Mucosa of rectum (tissue), 2 donors: ENCODE measurements around the gene IER5.
A peak's percentile ranks its signal among the peaks of the same experiment; 100 is the strongest.
"Not testable (repeated sequence)": the region's sequence is repeated elsewhere in the genome, so short reads cannot be mapped to it uniquely, and the experiment has no call there.

Source experiments
- H3K27ac ChIP-seq, 2 donors: one replicate each; pipeline ENCODE4 v1.7.0; 2013; ENCODE audit warnings: inconsistent platforms in 2 of 2, low read depth in 2 of 2, low read length in 2 of 2
- H3K27me3 ChIP-seq, 2 donors: one replicate each; pipeline ENCODE4 v1.7.0; 2013; ENCODE audit warnings: low read length in 2 of 2; ENCODE audit not compliant: control insufficient read depth in 2 of 2, insufficient read depth in 2 of 2
- H3K36me3 ChIP-seq, 2 donors: one replicate each; pipeline ENCODE4 v1.7.0; 2013; ENCODE audit warnings: low read length in 2 of 2; ENCODE audit not compliant: control insufficient read depth in 2 of 2, insufficient read depth in 2 of 2
- H3K4me1 ChIP-seq, 2 donors: one replicate each; pipeline ENCODE4 v1.7.0; 2013; ENCODE audit warnings: low read length in 2 of 2, mild to moderate bottlenecking in 1 of 2; ENCODE audit not compliant: control insufficient read depth in 2 of 2, insufficient read depth in 2 of 2
- H3K4me3 ChIP-seq, 2 donors: one replicate each; pipeline ENCODE4 v1.7.0; 2013; ENCODE audit warnings: low read length in 2 of 2
- H3K9ac ChIP-seq, 2 donors: one replicate each; pipeline ENCODE4 v1.7.0; 2013; ENCODE audit warnings: low read length in 2 of 2, low read depth in 1 of 2, mild to moderate bottlenecking in 1 of 2
- H3K9me3 ChIP-seq, 2 donors: one replicate each; pipeline ENCODE4 v1.7.0; 2013; ENCODE audit warnings: low read length in 2 of 2; ENCODE audit not compliant: control insufficient read depth in 2 of 2
- donor health status: healthy.
- donor health status: Normal muscosa, but diverticular disease.

IER5 gene

DNA sequence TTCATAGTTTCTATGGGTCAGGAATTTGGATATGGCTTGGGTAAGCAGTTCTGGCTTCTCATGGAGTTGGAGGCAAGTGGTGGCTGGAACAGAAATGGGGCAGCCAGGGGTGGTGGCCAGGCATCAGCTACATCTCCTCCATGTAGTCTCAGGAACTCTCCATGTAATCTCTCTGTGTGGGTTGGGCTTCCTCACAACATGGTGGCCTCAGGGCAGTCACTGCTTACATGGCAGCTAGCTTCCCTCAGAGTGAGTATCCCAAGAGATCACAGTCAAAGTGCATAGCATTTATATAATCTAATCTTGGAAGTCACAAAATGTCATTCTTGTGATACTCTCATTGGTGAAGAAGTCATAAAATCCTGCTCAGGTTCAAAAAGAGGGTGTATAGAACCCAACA lies 29.1 kb upstream of the IER5 start:
- no peak overlapping the region for H3K27ac ChIP-seq
- no peaks in the 10 kb centered on the region for H3K27me3 ChIP-seq
- H3K4me1 ChIP-seq = peaks cover 0 to 3% of the 10 kb centered on the region in 2 donors
- no peak overlapping the region for H3K9ac ChIP-seq
- no peak overlapping the region for H3K4me3 ChIP-seq
- H3K9me3 ChIP-seq = peaks cover 2 to 3% of the 10 kb centered on the region in 2 donors
- no peaks in the 10 kb centered on the region for H3K36me3 ChIP-seq

DNA sequence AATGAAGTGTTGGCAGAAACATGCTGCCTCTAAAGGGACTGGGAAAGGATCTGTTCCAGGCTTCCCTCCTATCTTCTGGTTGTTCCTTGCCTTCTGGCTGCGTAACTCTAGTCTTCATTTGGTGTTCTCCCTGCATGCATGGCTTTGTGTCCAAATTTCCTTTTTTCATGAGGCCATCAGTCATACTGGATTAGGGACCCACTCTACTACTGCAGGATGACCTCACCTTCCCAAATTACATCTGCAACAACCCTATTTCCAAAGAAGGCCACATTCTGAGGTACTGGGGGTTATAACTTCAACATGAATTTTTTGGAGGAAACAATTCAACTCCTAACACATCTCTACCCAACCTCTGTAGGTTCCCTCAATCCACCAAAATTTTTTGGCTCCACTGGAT lies 28.4 kb upstream of the IER5 start:
- Histone ChIP-seq H3K4me1 (peaks cover 0 to 3% of the 10 kb centered on the region in 2 donors), H3K27me3 (no peaks in the 10 kb centered on the region), H3K9ac (no peak overlapping the region), H3K36me3 (no peaks in the 10 kb centered on the region), H3K4me3 (no peak overlapping the region), H3K27ac (no peak overlapping the region), H3K9me3 (peaks cover 2 to 3% of the 10 kb centered on the region in 2 donors)

DNA sequence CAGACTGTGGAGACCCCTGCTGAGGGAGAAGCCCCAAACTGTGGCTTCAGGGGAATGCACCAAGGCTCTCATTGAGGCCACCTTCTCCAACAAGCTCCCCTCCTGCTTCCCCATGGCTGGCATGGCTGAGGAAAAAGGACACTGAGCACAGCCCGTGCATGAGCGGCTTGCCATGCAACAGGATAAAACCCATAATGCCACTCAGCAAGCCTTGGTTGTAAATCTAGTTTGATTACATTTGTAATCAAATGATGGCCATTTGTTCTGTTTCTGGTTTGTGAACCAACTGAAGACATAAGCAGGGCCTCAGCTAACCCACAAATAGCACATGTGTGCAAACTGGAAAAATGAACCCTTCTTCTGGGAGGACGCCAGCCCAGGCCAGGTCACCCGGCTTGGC lies 27.6 kb upstream of the IER5 start:
- not testable (repeated sequence) for H3K4me1 ChIP-seq, H3K9me3 ChIP-seq, H3K36me3 ChIP-seq, H3K4me3 ChIP-seq, H3K27me3 ChIP-seq, H3K27ac ChIP-seq, H3K9ac ChIP-seq

DNA sequence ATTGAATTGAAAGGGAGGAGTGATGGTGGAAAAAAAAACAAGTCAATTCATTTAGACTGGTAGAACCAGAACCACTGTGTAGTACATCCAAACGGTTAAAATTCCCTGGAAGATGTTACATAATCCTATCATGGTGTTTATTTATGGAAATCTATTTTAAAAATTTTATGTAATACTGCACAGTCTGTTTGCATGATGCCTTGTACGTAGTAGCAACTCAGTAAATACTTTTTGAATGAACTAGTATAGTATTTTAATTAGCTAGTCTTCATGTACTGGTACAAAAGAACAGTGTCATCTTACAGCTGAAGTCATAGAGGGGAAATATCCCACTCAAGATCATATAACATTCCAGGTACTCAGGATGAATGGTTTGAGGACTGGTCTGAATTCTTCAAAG lies 27.0 kb upstream of the IER5 start:
- peaks cover 0 to 3% of the 10 kb centered on the region in 2 donors for H3K4me1 ChIP-seq
- H3K9me3 ChIP-seq = peaks cover 2 to 3% of the 10 kb centered on the region in 2 donors
- no peaks in the 10 kb centered on the region for H3K36me3 ChIP-seq
- H3K9ac ChIP-seq = no peak overlapping the region
- H3K27ac ChIP-seq = no peak overlapping the region
- no peaks in the 10 kb centered on the region for H3K27me3 ChIP-seq
- H3K4me3 ChIP-seq = no peak overlapping the region

DNA sequence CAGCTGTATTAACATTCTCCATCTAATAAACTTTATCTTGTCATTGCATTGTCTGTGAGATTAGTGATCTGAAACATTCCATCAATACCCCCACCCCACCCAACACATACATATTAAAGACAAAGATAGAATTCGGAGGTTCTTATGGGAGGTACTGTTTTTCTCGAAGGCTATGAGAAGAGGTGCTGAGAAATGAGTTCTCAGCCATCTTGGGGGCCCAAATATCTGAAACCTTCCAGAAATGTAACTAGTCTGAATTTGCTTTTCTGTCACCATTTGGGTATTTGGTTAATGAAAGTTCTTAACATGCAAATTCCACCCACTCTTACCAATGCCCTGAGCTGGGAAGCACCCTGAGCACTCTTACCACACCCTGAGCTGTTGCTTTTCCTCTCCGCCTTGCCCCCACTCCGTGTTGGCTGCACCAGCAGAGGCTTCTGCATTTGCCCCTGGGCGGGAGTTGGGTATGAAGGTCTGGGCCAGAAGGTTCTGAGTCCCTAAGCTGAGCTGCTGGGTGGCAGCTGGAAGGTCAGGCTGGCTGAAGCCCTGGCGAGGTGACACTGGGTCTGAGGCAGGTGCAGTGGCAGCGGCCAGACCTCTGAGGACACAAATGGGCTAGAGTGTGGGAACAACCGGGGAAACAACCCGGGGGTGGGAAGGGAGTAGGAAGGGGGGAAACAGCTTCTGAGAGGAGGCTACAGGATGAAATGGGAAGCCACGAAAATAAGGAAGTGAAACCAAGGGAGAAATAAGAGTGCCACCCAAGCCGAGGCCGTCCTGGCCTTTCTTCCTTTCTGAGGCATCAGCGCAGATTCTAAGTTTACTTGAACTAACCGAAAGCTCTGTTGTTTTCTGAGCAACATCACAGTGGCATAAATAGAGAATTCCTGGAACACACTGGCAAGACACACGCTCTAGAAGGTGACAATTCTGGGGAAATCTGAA lies 26.3 kb upstream of the IER5 start:
- H3K9me3 ChIP-seq = peaks cover 2 to 3% of the 10 kb centered on the region in 2 donors

DNA sequence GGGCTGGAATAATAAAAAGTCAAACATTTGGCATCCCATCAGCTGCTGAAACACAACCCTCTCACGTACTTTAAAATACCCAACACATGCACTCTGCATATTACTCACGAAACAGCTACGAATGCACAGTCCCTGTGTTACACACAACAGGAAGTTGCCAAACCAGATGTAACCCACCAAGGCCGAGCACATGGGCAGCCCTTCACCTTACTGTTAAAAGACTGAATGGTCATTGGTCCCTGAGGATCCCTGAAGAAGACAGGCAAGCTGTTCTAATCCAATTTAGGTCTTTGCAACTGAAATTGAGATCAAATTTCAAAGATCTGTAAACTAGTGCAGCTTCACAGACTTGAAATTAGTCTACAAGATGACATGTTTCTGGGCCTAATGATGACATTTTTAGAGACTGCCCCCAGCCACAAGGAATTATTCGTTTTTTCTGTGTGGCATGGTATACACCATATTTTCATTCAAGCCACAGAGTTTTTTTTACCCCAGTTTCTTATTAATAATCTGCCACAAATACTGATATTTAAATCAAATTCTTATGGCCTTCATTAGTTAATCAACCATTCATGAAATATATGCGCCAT lies 25.6 kb upstream of the IER5 start:
- H3K4me3 ChIP-seq = peak overlapping the region in 1 of 2 donors; percentile 48
- no peaks in the 10 kb centered on the region for H3K27me3 ChIP-seq
- H3K27ac ChIP-seq = no peak overlapping the region
- no peaks in the 10 kb centered on the region for H3K36me3 ChIP-seq
- peaks cover 2 to 3% of the 10 kb centered on the region in 2 donors for H3K9me3 ChIP-seq
- H3K4me1 ChIP-seq = peaks cover 0 to 3% of the 10 kb centered on the region in 2 donors
- H3K9ac ChIP-seq = no peak overlapping the region

More for the DNA sequence above, 26.3 kb upstream of the IER5 start:
- Histone ChIP-seq H3K36me3 (no peaks in the 10 kb centered on the region), H3K27ac (no peak overlapping the region), H3K4me3 (peak overlapping the region in 1 of 2 donors; percentile 48), H3K27me3 (no peaks in the 10 kb centered on the region), H3K4me1 (peaks cover 0 to 3% of the 10 kb centered on the region in 2 donors), H3K9ac (no peak overlapping the region)

DNA sequence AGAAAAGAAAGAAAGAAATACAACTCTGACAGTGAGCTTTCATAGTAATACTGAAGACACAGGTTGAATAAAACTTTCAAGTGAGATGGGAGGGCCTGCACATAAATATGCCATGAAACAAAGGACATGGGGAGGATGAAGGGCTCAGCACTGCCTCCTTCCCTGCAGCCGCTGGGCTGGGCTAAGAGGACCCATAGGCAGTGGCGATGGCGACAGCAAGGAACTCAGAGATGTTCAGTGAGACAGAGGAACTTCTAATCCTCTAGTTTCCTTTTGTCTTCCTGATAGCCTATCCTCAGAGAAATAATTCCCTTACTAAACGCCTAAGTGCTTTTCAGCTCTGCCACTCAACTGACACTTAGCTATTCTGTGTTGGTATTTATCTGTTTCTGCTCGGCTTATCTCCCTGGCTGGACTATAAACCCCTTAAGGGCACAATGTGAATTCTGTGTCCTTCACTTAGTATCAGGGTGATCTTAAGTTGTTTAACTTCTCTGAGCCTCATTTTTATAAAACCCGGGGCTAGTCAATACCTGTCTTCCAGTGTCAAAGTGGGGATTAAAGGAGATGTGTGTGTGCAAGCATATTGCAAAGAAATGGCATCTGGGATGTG lies 24.4 kb upstream of the IER5 start:
- no peaks in the 10 kb centered on the region for H3K27me3 ChIP-seq
- no peak overlapping the region for H3K4me3 ChIP-seq
- H3K27ac ChIP-seq = no peak overlapping the region
- H3K4me1 ChIP-seq = peaks cover 0 to 3% of the 10 kb centered on the region in 2 donors
- peaks cover under 1 to 3% of the 10 kb centered on the region in 2 donors for H3K9me3 ChIP-seq
- H3K36me3 ChIP-seq = no peaks in the 10 kb centered on the region
- H3K9ac ChIP-seq = no peak overlapping the region

DNA sequence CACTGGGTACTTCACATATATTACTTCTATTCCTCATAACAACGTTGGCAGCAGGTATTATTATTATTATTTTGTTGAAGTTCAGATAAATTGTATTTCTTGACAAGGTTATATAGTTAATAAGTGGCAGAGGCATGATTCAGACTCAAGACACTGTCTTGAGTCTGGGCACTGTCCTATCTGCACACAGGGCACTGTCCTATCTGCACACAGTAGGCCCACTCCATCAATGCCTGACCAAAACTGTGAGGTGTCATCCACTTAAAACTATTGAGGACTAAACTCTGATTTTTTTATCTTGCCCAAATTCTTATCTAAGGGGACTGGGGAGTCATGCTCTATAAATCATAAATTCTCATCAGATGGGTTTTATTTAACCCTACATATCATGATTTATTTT lies 23.8 kb upstream of the IER5 start:
- Histone ChIP-seq H3K27me3 (no peaks in the 10 kb centered on the region), H3K9me3 (no peaks in the 10 kb centered on the region), H3K9ac (no peak overlapping the region), H3K36me3 (no peaks in the 10 kb centered on the region), H3K27ac (no peak overlapping the region), H3K4me3 (no peak overlapping the region), H3K4me1 (peaks cover 0 to 3% of the 10 kb centered on the region in 2 donors)

DNA sequence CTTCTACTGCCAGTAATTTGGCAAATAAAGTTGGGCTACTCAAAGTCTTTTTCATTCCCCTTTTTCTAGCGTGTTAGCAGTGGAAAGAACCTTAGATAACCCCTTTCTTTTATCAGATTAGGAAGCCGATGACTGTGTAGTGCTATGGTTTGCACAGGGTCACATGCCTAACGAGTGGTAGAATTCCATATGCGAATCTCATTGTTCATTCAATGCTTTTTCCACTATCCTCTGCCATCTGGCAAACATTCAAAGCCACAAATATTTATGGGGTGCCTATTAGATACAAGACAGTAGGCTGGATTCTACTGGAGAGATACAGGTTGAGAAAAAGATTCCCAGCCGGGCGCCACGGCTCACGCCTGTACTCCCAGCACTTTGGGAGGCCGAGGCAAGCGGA lies 14.9 kb upstream of the IER5 start:
- Histone ChIP-seq H3K9me3 (no peaks in the 10 kb centered on the region), H3K27ac (no peak overlapping the region), H3K4me1 (no peaks in the 10 kb centered on the region), H3K4me3 (no peak overlapping the region), H3K9ac (no peak overlapping the region), H3K27me3 (no peaks in the 10 kb centered on the region), H3K36me3 (no peaks in the 10 kb centered on the region)

DNA sequence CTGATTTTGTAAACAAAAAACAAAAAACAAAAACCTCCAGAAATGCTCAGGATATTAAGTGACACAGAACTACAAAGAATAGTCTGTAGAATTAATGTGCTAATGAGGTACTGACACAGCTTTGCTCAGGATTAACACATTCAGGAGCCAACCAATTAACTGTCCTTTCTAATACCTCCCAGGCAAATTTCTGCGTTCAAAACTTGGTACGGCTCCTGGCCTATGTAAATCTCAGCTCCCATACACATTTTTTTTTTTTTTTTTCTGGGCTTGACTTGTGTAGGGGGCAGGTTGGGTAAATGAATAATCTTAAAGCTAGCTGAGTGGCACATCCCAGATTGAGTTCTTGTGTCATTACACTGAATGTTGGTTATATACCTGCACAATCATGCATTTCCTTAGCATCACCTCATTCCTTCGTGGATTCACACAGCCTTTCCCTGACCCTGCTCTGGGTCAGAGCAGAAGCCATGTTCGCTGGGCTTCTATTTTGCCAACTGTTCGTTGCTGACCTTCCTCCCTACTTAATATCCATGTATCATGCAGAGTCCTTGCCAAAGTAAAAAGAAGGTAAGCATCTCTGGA lies 12.6 kb upstream of the IER5 start:
- H3K27me3 ChIP-seq = peaks cover 0 to 2% of the 10 kb centered on the region in 2 donors
- no peak overlapping the region for H3K27ac ChIP-seq
- no peaks in the 10 kb centered on the region for H3K36me3 ChIP-seq
- no peaks in the 10 kb centered on the region for H3K9me3 ChIP-seq
- no peaks in the 10 kb centered on the region for H3K4me1 ChIP-seq
- no peak overlapping the region for H3K4me3 ChIP-seq
- H3K9ac ChIP-seq = no peak overlapping the region
